Natural killer cell treated with Interleukin-12 subunit alpha and Interleukin-12 subunit beta and Interleukin-15 and Interleukin-18, amount 100 ng/mL, for 72 hours (primary cell): Measurements from ENCODE around the gene MOSPD3. TPM values are rescaled to one million over a fixed set of nuclear protein-coding genes. Genes with fewer than 3 reads are reported as not detected.

ENCODE experiments used
- ATAC-seq, 2 donors: fragments of 150-1000 bp; cut with Tn5 transposase in 1 of 2; sonication (Bioruptor Pico), chemical (Tn5 transposase) in 1 of 2; 2 replicates each; pipeline ENCODE4 v1.10.0; 2021
- DNase-seq: peaks from one replicate; pipeline ENCODE4 v3.0.0; 2022; ENCODE audit warnings: low spot score
- H3K27ac Mint-ChIP-seq, 2 donors: 1 replicate in 1 of 2; 2 replicates in 1 of 2; pipeline ENCODE4 v1.8.0; 2022; ENCODE audit warnings: mixed read lengths in 2 of 2, mild to moderate bottlenecking in 1 of 2, moderate library complexity in 1 of 2
- H3K27me3 Mint-ChIP-seq, 2 donors: 1 replicate in 1 of 2; 2 replicates in 1 of 2; pipeline ENCODE4 v1.8.0; 2022; ENCODE audit warnings: mixed read lengths in 2 of 2
- H3K36me3 Mint-ChIP-seq: one replicate; pipeline ENCODE4 v1.8.0; 2022; ENCODE audit warnings: mixed read lengths
- H3K4me1 Mint-ChIP-seq, 2 donors: 1 replicate in 1 of 2; 2 replicates in 1 of 2; pipeline ENCODE4 v1.8.0; 2022; ENCODE audit warnings: low read depth in 2 of 2, mixed read lengths in 2 of 2, mild to moderate bottlenecking in 1 of 2
- H3K4me3 Mint-ChIP-seq: one replicate; pipeline ENCODE4 v1.8.0; 2022; ENCODE audit warnings: mixed read lengths
- H3K9me3 Mint-ChIP-seq: 2 replicates; pipeline ENCODE4 v1.8.0; 2022; ENCODE audit warnings: mixed read lengths
- total RNA-seq, 2 donors: library from RNA; stranded (reverse); gene quantifications; one replicate each; pipeline ENCODE4 v1.2.3, GENCODE V29; 2022

MOSPD3 gene
- total RNA-seq, 2 donors from 2014 or later, result 17.6 to 19.2 TPM

DNA sequence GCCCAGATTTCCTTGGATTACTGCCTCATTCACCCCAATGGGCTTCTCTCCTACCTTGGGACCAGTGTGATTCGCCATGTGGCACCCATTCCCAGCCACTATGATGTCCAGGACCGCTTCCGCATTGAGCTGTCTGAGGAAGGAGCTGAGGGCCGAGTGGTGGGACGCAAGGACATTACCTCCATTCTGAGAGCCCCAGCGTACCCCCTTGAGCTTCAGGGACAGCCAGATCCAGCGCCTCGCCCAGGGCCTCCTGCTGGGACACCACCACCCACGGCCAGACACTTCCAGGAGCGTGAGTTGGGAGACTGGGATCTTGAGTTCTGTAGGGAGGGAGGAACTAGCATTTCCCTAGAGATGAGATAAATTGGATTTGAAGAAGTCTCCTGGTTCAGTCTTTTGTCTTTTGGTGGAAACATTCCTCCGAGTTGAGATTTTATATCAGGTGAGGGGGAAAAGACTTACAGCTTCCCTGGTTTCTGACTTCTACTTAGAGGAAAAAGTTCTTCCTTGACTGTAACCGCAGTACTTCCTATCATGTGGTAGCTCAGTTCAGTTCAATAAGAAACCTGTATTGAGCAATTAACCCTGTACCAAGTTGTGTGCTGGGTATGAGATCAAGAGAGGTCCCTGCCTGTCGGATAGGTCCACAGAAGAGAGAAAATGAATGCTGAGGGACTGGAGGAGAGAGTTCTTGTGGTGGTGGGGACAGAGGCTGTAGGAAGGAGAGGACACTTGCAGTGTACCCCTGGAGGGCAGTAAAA is 1.3 kb downstream of the MOSPD3 start:
- Mint-ChIP-seq H3K9me3 (no peaks in the 10 kb centered on the region), H3K4me1 (peaks cover 8 to 13% of the 10 kb centered on the region in 2 donors), H3K27me3 (no peaks in the 10 kb centered on the region), H3K36me3 (no peaks in the 10 kb centered on the region), H3K27ac (peak overlapping the region in 1 of 2 donors; percentile 34), H3K4me3 (peak overlapping the region; percentile 25)
- ATAC-seq (no peak), DNase-seq (no peak)

DNA sequence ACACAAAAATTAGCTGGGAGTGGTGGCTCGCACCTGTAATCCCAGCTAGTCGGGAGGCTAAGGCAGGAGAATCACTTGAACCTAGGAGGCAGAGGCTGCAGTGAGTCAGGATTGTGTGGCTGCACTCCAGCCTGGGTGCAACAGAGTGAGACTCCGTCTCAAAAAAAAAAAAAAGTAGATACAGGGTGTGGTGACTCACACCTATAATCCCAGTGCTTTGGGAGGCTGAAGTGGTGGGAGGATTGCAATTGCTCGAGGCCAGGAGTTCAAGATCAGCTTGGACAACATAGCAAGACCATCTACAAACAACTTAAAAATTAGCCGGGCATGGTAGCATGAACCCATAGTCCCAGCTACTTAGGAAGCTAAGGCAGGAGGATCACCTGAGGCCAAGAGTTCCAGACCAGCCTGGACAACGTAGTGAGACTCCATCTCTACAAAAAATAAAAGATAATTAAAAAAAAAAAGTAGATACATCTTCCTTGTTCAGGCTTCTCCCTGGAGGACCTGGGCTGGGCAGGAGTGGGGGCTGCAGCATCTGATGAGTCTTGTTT is 2.0 kb downstream of the MOSPD3 start:
- no peak for DNase-seq
- H3K27me3 Mint-ChIP-seq, result no peaks in the 10 kb centered on the region
- peak overlapping the region in 1 of 2 donors; percentile 34 for H3K27ac Mint-ChIP-seq
- no peak overlapping the region for H3K4me3 Mint-ChIP-seq
- ATAC-seq, result no peak
- no peaks in the 10 kb centered on the region for H3K9me3 Mint-ChIP-seq
- peaks cover 8 to 13% of the 10 kb centered on the region in 2 donors for H3K4me1 Mint-ChIP-seq
- no peaks in the 10 kb centered on the region for H3K36me3 Mint-ChIP-seq

DNA sequence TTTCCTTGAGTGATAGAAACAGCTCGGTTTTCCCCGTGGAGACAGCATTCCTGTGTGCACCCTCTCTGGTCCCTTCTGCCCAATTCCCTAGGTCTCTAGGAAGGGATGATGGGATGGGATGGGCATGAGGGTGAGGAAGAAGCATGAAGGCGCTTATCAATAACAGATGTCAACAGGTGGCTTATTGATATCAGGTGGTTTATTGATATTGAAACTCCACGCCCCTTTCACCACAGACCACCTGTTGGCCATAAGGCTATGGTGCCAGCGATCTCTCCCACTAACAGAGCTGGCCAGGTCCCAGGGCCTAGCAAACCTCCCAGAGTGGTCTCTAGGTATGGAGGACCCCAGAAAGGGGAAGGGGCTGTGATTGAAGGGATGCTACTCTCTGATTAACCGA is 7.9 kb downstream of the MOSPD3 start:
- Mint-ChIP-seq H3K27me3 (no peaks in the 10 kb centered on the region), H3K4me1 (peaks cover 0 to under 1% of the 10 kb centered on the region in 2 donors), H3K27ac (no peak overlapping the region), H3K36me3 (no peaks in the 10 kb centered on the region), H3K9me3 (no peaks in the 10 kb centered on the region), H3K4me3 (no peak overlapping the region)
- no peak for DNase-seq
- ATAC-seq, result no peak

DNA sequence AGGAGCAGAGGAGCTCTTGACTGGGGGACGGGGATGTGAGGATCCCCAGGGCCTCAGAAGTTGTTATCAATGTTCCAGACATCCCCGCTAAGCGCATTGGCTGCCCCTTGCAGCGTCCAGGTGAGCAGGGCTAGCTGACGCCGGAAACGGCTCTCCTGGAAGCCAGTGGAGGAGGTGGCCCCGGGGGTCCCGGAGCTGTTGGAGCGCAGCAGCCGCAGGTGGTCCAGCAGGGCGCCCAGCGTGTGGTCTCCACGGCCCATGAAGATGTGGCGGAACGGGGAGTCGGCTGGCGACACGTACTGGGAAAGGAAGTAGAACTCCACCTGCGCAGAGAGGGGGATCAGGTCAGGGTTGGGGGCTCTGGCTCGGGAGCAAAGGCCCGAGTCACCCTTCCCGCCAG is 8.5 kb downstream of the MOSPD3 start:
- H3K27ac Mint-ChIP-seq, result no peak overlapping the region
- H3K27me3 Mint-ChIP-seq, result no peaks in the 10 kb centered on the region
- peaks cover 5 to 6% of the 10 kb centered on the region in 2 donors for H3K4me1 Mint-ChIP-seq
- H3K9me3 Mint-ChIP-seq, result no peaks in the 10 kb centered on the region
- DNase-seq (no peak), ATAC-seq (no peak)
- H3K4me3 Mint-ChIP-seq, result no peak overlapping the region
- H3K36me3 Mint-ChIP-seq, result no peaks in the 10 kb centered on the region

DNA sequence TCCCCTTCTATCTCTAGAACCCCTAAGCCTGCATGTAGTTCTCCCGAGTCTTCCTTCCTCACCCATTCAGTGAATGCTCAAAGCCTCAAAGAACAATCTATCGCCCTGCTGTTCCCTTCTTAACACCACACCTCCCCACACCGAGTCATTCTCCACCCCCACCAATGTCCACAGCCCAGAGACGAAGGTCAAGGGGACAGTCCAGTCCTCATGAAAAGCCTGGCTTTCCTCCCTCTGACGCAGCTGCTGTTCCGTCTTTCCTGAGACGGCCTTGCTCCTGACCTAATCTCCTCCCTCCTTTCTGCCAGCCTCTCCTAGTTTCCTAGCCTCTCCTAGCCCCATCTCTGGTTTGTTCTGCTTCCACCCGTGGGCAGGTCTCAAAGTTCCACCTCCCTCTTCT is 9.2 kb downstream of the MOSPD3 start:
- Mint-ChIP-seq H3K9me3 (no peaks in the 10 kb centered on the region), H3K27me3 (no peaks in the 10 kb centered on the region), H3K27ac (no peak overlapping the region), H3K4me3 (no peak overlapping the region), H3K4me1 (peaks cover 6 to 9% of the 10 kb centered on the region in 2 donors), H3K36me3 (no peaks in the 10 kb centered on the region)
- ATAC-seq, result no peak
- DNase-seq, result no peak

DNA sequence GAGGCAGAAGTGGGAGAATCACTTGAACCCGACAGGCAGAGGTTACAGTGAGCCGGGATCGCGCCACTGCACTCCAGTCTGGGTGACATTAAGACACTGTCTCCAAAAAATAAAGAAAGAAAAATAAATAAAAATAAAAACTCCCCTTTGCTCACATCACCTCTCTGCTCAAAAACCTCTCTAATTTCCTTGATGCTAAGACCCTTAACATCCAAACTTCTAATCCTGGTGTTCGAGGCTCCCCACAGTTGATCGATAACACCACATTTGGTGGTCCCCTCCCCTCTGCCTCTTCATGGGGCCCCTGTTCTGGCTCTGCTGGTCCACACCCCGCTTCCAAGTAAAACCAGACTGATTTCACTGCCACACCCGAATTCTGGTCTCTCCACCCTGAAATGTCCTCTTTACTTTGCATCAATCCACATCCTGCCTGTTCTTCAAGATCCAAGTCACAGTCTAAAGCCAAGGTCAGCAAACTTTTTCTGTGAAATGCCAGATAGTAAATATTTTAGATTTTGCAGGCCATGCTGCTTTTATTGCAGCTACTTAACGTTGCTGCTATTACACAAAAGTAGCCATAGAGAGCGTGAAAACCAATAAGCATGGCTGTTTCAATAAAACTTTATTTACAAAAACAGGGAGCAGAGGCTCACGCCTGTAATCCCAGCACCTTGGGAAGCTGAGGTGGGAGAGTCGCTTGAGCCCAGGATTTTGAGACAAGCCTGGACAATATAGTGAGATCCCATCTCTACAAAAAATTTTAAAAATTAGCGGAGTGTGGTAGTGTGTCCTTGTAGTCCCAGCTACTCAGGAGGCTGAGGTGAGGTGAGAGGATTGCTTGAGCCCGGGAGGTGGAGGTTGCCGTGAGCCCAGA is 11.8 kb downstream of the MOSPD3 start:
- H3K4me3 Mint-ChIP-seq, result no peak overlapping the region
- no peak overlapping the region for H3K27ac Mint-ChIP-seq
- H3K9me3 Mint-ChIP-seq, result no peaks in the 10 kb centered on the region
- H3K4me1 Mint-ChIP-seq, result peaks cover 6 to 14% of the 10 kb centered on the region in 2 donors
- ATAC-seq (no peak), DNase-seq (no peak)
- H3K36me3 Mint-ChIP-seq, result no peaks in the 10 kb centered on the region
- no peaks in the 10 kb centered on the region for H3K27me3 Mint-ChIP-seq

DNA sequence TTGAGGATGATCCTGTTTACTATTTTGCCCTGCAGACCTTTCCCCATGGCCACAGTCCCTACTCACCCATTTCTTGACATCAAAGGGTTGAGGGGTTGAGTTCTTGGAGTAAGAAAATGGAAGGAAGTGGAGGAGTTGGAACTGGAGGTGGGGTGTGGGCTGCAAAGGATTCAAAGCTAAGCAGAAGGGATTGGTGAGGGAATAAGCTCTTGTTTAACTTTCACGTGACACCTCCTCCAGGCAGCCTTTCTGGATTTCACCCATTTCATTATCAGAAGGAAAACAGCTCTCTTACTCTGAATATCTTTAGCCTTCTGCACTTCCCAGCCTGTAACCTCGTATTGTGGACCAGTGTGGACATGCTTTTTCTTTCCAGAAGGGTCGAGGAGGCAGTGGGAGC is 13.7 kb downstream of the MOSPD3 start:
- Mint-ChIP-seq H3K27ac (peak overlapping the region; percentile 46 to 56), H3K4me1 (peaks cover 6 to 21% of the 10 kb centered on the region in 2 donors), H3K27me3 (no peaks in the 10 kb centered on the region), H3K36me3 (no peaks in the 10 kb centered on the region), H3K4me3 (peak overlapping the region; percentile 65), H3K9me3 (no peaks in the 10 kb centered on the region)
- ATAC-seq (no peak), DNase-seq (no peak)

DNA sequence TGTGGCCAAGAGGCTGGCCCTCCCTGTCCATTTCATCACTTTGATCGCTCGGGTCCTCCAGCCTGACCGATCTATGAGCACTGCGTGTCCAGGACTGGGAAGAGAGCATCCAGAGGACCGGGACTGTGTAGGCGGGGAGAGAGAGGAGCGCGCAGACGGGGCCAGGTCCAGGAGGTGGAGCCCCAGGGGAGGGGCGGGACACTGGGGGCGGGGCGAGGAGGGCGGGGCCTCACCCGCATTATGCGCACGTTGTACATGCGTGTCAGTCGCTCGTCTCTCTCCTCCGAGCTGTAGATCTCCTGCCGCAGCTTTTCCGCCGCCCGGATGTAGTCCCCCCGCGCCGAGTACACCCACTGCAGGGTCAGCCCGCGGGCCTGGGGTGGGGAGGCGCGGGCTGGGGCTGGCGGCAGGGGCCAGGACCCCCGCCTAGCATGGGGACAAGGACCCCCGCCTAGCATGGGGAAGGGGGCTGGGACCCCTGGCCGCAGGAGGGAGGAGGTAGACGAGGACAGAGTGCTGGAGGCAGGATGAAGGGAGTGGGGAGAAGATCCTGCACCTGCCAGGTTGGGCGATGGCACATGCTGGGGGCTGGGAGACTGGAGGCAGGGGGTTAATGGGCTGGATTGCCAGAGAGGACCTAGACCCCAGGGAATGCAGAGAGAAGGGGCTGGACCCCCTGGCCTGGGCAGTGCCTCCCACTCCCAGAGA is 14.3 kb downstream of the MOSPD3 start:
- DNase-seq (peak; percentile 86), ATAC-seq (peak; percentile 98 to 99)
- Mint-ChIP-seq H3K4me3 (peak overlapping the region; percentile 65), H3K9me3 (no peaks in the 10 kb centered on the region), H3K27me3 (no peaks in the 10 kb centered on the region), H3K27ac (peak overlapping the region; percentile 46 to 56), H3K4me1 (peaks cover 6 to 21% of the 10 kb centered on the region in 2 donors), H3K36me3 (no peaks in the 10 kb centered on the region)

DNA sequence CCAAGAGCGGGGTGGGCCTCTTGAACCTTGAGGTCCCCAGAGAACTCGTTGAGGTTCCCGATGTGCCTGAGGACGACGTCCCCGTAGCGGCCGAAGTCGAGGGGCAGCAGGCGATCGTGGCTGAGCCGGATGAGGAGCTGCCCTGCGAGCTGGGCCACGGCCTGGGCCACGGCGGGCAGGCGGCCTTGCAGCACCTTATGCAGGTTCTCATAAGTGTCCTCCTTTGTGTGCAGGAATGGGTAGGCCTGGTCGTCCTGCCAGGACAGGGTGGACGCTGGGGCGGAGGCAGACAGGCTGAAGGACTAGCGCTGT is 14.9 kb downstream of the MOSPD3 start:
- peaks cover 6 to 23% of the 10 kb centered on the region in 2 donors for H3K4me1 Mint-ChIP-seq
- ATAC-seq, result no peak
- no peaks in the 10 kb centered on the region for H3K36me3 Mint-ChIP-seq

DNA sequence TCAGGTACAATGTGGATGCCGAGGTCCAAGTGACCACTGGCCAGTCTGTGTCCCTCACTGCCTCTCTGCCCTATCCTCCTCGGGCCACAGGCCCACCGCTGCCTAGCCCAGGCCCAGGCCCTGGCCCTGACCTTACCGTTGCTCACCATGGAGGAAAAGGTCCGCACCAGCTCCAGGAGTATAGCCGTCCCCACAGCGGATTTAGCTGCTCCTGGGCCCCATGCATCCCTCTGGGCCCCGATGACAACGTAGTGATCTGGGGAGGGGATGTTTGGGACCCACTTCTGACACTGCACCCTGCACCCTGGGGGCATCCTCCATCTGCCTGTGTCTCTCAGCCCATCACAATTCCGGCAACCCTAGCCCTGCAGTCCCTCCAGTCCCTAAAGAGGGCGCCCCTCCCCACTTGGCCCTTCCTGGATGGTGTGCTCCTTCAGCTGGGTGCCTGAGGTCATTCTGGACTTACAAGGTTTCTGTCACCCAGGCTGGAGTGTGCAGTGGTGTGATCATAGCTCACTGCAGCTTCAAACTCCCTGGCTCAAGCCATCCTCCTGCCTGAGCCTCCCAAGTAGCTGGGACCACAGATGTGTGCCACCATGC is 16.9 kb downstream of the MOSPD3 start:
- Mint-ChIP-seq H3K4me3 (no peak overlapping the region), H3K4me1 (peaks cover 12 to 32% of the 10 kb centered on the region in 2 donors), H3K36me3 (no peaks in the 10 kb centered on the region), H3K9me3 (no peaks in the 10 kb centered on the region), H3K27ac (peak overlapping the region; percentile 62 to 68), H3K27me3 (no peaks in the 10 kb centered on the region)
- ATAC-seq (no peak), DNase-seq (no peak)

More for the DNA sequence above, 14.9 kb downstream of the MOSPD3 start:
- Mint-ChIP-seq H3K27ac (peak overlapping the region in 1 of 2 donors; percentile 46), H3K27me3 (no peaks in the 10 kb centered on the region), H3K9me3 (no peaks in the 10 kb centered on the region), H3K4me3 (peak overlapping the region; percentile 65)
- no peak for DNase-seq

DNA sequence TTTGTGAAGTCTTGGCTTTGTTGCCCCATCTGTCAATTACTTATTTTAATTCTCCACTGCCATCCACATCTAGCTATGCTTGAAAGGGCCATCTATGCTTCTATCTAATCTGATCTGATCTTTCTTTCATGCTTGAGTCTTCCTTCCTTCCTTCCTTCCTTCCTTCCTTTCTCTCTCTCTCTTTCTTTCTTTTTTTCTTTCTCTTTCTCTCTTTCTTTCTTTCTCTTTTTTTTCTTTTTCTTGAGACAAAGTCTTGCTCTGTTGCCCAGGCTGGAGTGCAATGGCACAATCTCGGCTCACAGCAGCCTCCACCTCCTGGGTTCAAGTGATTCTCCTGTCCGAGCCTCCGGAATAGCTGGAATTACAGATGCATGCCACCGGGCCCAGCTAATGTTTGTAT is 17.7 kb downstream of the MOSPD3 start:
- Mint-ChIP-seq H3K9me3 (no peaks in the 10 kb centered on the region), H3K4me1 (peaks cover 13 to 33% of the 10 kb centered on the region in 2 donors), H3K36me3 (no peaks in the 10 kb centered on the region), H3K4me3 (no peak overlapping the region), H3K27ac (peak overlapping the region in 1 of 2 donors; percentile 26), H3K27me3 (no peaks in the 10 kb centered on the region)
- DNase-seq (no peak), ATAC-seq (no peak)

DNA sequence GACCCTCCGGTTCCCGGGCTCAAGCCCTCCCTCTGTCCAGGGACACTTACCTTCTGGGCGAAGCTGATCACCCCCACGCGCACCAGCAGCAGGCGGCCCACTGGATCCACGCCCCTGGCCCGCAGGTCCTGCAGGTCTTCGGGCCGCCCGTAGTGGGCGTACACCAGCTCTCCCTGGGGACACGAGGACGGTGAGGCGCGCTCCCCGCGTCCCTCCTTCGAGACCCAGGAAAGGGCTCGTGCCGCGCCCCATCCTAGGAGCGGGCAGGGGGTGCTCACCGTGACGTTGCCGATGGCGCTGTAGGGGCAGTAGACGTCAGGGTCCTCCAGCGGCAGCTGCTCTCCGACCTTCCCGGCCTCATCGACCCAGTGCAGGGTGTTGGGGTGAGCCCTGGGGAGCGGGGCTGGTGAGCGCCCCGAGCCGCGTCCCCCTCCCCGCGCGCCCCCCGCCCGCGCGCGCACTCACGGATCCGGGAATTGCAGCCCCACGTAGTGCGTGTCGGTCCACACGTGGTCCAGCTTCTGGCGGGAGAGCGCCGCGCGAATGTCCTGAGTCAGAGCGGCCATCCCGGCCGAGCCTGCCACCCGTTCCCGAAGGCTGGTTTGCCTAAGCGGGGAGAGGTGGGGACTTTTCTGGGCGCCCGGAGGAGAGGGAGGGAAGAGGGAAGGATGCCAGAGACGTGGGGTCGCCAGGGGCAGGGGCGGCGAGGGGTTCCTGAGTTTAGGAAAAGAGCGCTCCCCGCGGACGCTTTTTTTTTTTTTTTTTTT is 20.8 kb downstream of the MOSPD3 start:
- peak; percentile 80 to 83 for ATAC-seq
- Mint-ChIP-seq H3K9me3 (no peaks in the 10 kb centered on the region), H3K27ac (peak overlapping the region; percentile 77 to 82)

More for the DNA sequence above, 20.8 kb downstream of the MOSPD3 start:
- no peaks in the 10 kb centered on the region for H3K36me3 Mint-ChIP-seq
- H3K4me3 Mint-ChIP-seq, result peak overlapping the region; percentile 86
- DNase-seq, result peak; percentile 69
- H3K4me1 Mint-ChIP-seq, result peaks cover 7 to 20% of the 10 kb centered on the region in 2 donors
- no peaks in the 10 kb centered on the region for H3K27me3 Mint-ChIP-seq
